Measurements from ENCODE around the gene FOXP1. TPM values are rescaled to one million over a fixed set of nuclear protein-coding genes. Genes with fewer than 3 reads are reported as not detected.

FOXP1 gene
- total and polyA plus RNA-seq, 3 donors from 2014 or later, result 37.8 to 105 (median 75.9) TPM

DNA sequence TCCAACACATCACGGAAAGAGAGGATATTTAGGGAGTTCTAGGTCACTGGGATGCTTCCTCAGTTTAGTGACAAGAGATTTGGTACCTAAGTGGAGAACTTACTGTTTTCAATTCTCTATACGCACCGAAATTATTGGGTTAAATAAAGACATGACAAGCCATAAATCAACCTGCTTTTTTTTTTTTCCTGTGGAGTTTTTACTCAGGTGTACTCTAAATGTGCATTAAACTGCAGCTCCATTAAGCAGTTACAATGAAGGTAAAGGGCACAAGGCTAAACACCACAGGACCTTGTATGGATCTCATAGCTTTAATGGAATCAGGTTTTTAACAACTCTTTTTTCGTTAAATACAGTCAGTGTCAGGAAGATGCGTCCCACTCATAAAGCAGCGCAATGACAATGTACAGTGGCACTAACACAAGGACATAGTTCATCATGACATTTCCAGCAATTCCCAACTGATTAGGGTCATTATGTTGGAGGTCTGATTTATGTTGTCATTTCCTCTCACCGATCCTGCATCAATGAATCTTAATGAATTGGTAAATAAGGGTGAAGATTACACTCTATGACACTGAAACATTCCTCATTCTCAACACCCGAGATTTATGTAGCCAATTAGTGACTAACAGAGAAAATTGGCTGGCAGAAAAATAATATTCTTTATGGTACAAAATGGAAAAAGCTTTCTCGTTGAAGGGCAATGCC lies 355.2 kb downstream of the FOXP1 start:
- intact Hi-C loops (cut with DNase I; ENCODE audit: low total_unique reads), result no loop called here
- DNase-seq, result no peak
- TF ChIP-seq POLR2A (IDR thresholded peaks at IDR 0.05), result no peak
- TF ChIP-seq, protein P1, sequence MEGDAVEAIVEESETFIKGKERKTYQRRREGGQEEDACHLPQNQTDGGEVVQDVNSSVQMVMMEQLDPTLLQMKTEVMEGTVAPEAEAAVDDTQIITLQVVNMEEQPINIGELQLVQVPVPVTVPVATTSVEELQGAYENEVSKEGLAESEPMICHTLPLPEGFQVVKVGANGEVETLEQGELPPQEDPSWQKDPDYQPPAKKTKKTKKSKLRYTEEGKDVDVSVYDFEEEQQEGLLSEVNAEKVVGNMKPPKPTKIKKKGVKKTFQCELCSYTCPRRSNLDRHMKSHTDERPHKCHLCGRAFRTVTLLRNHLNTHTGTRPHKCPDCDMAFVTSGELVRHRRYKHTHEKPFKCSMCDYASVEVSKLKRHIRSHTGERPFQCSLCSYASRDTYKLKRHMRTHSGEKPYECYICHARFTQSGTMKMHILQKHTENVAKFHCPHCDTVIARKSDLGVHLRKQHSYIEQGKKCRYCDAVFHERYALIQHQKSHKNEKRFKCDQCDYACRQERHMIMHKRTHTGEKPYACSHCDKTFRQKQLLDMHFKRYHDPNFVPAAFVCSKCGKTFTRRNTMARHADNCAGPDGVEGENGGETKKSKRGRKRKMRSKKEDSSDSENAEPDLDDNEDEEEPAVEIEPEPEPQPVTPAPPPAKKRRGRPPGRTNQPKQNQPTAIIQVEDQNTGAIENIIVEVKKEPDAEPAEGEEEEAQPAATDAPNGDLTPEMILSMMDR (IDR thresholded peaks at IDR 0.05), result no peak
- no peak overlapping the region for H3K27ac ChIP-seq
- no peaks in the 10 kb centered on the region for H3K27me3 ChIP-seq
- H3K9me3 ChIP-seq, result no peaks in the 10 kb centered on the region
- WGBS, 2 donors, result 87 to 90% methylated on average over 9 of the region's 9 CpGs
- H3K4me3 ChIP-seq, result no peak overlapping the region
- no peaks in the 10 kb centered on the region for H3K36me3 ChIP-seq (ENCODE audit: low read depth, missing control alignments)
- no peaks in the 10 kb centered on the region for H3K4me1 ChIP-seq

DNA sequence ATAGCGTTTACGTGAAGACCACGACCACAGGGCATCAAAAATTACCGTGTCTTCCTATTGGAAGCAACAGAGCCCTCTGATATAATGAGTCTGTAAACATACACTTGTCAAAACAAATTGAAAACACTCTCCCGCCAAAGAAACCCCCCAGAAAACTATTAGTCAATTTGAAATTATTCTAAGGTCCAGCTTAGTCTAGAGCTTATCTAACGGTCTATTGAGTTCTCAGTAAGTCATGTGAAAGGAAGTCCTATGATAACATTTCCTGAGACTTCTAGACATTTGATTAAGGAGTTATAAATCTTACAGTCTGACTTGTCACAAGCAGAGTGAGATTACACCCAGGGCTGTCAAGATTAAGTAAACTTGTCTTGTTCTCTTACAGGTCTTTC lies 356.3 kb downstream of the FOXP1 start:
- DNase-seq, result no peak
- Histone ChIP-seq H3K4me1 (no peaks in the 10 kb centered on the region), H3K9me3 (no peaks in the 10 kb centered on the region), H3K27ac (no peak overlapping the region), H3K4me3 (no peak overlapping the region), H3K27me3 (no peaks in the 10 kb centered on the region), H3K36me3 (ENCODE audit: low read depth, missing control alignments) (no peaks in the 10 kb centered on the region)
- intact Hi-C loops (cut with DNase I; ENCODE audit: low total_unique reads), result no loop called here
- TF ChIP-seq, protein P1 (IDR thresholded peaks at IDR 0.05), result no peak
- no peak for TF ChIP-seq POLR2A (IDR thresholded peaks at IDR 0.05)
- whole genome bisulfite sequencing, 2 donors, result 85 to 91% methylated on average over 6 of the region's 6 CpGs

DNA sequence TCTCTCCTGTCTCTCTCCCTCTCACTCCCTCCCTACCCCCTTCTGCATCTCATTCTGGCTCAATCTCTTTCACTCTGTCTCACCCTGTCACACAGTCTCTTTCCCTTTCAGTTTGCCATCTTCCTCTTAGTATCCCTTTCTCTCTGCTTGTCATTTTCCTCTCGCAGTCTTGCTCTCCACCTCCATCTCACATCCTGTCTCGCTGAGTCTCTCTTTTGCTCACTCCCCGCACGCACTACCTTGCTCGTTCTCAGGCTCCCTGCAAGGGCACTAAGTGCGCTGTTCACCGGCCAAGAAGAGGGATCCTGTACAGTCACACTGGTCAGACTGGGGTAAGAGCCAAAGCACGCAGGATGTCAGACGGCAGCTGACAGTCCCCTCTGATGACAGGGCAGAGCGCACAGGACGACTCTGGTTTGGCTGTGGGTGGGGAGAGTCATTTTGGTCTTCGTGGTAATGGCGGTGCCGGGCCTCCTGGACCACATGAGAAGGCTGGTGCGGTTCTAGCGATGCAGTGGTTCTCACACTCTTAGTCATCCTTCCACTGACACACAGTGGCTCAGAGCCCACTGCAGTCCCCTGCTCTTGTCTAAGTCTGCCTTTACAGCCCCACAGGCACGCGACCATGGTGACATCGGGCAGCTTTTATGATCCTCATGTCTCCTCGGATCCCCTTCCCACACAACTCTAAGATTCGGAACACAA lies 356.8 kb downstream of the FOXP1 start:
- 85 to 87% methylated on average over 20 to 21 of the region's 21 CpGs for WGBS, 2 donors
- Histone ChIP-seq H3K36me3 (ENCODE audit: low read depth, missing control alignments) (no peaks in the 10 kb centered on the region), H3K4me3 (no peak overlapping the region), H3K27ac (no peak overlapping the region), H3K9me3 (no peaks in the 10 kb centered on the region), H3K27me3 (no peaks in the 10 kb centered on the region), H3K4me1 (no peaks in the 10 kb centered on the region)
- TF ChIP-seq, protein P1 (IDR thresholded peaks at IDR 0.05), result no peak
- no peak for TF ChIP-seq POLR2A (IDR thresholded peaks at IDR 0.05)
- intact Hi-C loops (cut with DNase I; ENCODE audit: low total_unique reads), result no loop called here
- DNase-seq, result no peak

DNA sequence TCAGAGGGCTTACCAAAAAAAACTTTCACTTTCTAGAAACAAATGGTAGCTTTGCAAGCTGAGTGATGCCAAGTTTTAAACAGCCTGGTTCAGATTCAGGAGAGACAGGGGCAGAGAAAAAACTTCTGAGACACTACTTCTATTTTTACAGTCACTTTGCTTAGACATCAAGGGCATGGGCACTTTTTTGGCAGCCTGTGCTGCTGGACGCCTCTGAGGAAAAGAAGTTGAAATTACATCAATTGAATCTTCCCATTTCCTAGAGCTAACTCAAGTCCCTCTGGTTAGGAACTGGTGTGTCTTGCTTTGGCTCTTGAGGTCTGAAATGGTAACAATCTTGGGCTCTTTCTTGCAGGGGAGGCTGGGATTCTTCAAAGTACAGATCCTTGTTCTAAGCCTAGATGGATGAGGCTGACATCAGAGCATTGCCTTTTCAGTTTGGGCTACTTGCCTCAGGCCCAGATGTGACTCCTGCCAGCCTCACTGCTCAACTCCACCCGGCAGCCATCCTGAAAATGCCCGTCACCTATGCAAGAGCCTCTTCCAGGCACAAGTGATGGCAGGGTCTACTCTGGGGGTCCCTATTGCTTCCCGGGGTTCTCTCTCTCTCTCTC lies 357.5 kb downstream of the FOXP1 start:
- Histone ChIP-seq H3K4me1 (no peaks in the 10 kb centered on the region), H3K36me3 (ENCODE audit: low read depth, missing control alignments) (no peaks in the 10 kb centered on the region), H3K4me3 (no peak overlapping the region), H3K9me3 (no peaks in the 10 kb centered on the region), H3K27me3 (no peaks in the 10 kb centered on the region), H3K27ac (no peak overlapping the region)
- whole genome bisulfite sequencing, 2 donors, result 78 to 81% methylated on average over 3 to 4 of the region's 4 CpGs
- intact Hi-C loops (cut with DNase I; ENCODE audit: low total_unique reads), result no loop called here
- no peak for DNase-seq
- TF ChIP-seq, protein P1 (IDR thresholded peaks at IDR 0.05), result no peak
